A549 (cell line): ENCODE measurements around the gene TCF7L1. TPM values are rescaled to one million over a fixed set of nuclear protein-coding genes. Genes with fewer than 3 reads are reported as not detected.

Source experiments
- ATAC-seq, 2 experiments: fragments of 200-7000 bp in 1 of 2; fragments of >200 bp in 1 of 2; cut with Nextera tagmentation in 1 of 2; cut with Tn5 transposase in 1 of 2; 3 replicates each; pipeline versions ENCODE4 v1.8.0 to v1.9.1; 2018 to 2020; ENCODE audit warnings: mild to moderate bottlenecking in 1 of 2, moderate library complexity in 1 of 2
- CTCF ChIA-PET: fragments of 300-600 bp; sonication (Branson Sonifier 250); formaldehyde crosslinking; extraction: SDS; loops from one replicate; lab custom pipeline; 2021; ENCODE audit warnings: antibody characterized with exemption, inconsistent platforms; lab: Yijun Ruan, JAX
- POLR2A ChIA-PET: fragments of 350-600 bp; formaldehyde crosslinking; extraction: SDS; loops from one replicate; lab custom pipeline; 2021; ENCODE audit warnings: antibody characterized with exemption, inconsistent platforms; lab: Yijun Ruan, JAX
- DNase-seq, 2 experiments: peaks; one replicate each; pipeline versions ENCODE4 v3.0.0 to v3.0.0-alpha.2; 2011 to 2016; ENCODE audit warnings: low read depth in 1 of 2, low spot score in 1 of 2
- FAIRE-seq: peaks from 2 replicates; lab custom pipeline; 2011; peaks lifted over from hg19 to GRCh38; lab: Jason Lieb, UNC
- H3K27ac ChIP-seq, 2 experiments: fragments of >200 bp; sonication (Bioruptor Twin); formaldehyde crosslinking; 3 replicates each; pipeline ENCODE4 v1.5.1; 2016 to 2017
- H3K4me1 ChIP-seq: fragments of >200 bp; sonication (Bioruptor Twin); formaldehyde crosslinking; 3 replicates; pipeline ENCODE4 v1.6.1; 2016
- H3K4me2 ChIP-seq: fragments of >200 bp; sonication (Bioruptor Twin); formaldehyde crosslinking; 3 replicates; pipeline ENCODE4 v1.6.1; 2016
- H3K4me3 ChIP-seq: fragments of >200 bp; sonication (Bioruptor Twin); formaldehyde crosslinking; 3 replicates; pipeline ENCODE4 v1.5.1; 2016
- H3K9me3 ChIP-seq: fragments of >200 bp; sonication (Bioruptor Twin); formaldehyde crosslinking; 3 replicates; pipeline ENCODE4 v1.6.1; 2016
- CEBPB ChIP-seq, 2 experiments: fragments of >200 bp in 1 of 2; sonication (Bioruptor Twin) in 1 of 2; formaldehyde crosslinking in 1 of 2; IDR thresholded peaks; 2 replicates each; pipeline ENCODE4 v1.6.1; 2012 to 2016
- EHF ChIP-seq: fragments of 250-450 bp; sonication (Bioruptor Pico); IDR thresholded peaks from 2 replicates; pipeline ENCODE4 v1.5.0; 2020; ENCODE audit warnings: mild to moderate bottlenecking
- EP300 ChIP-seq, 2 experiments: fragments of >200 bp; sonication (Bioruptor Twin); formaldehyde crosslinking; IDR thresholded peaks; 2 replicates in 1 of 2; 3 replicates in 1 of 2; pipeline ENCODE4 v1.6.1; 2016 to 2017
- FOSB ChIP-seq: fragments of 250-450 bp; sonication (Bioruptor Pico); IDR thresholded peaks from 2 replicates; pipeline ENCODE4 v1.5.0; 2020; ENCODE audit warnings: mild to moderate bottlenecking, moderate library complexity
- FOXS1 ChIP-seq: fragments of 250-450 bp; sonication (Bioruptor Pico); IDR thresholded peaks from 2 replicates; pipeline ENCODE4 v1.5.0; 2020; ENCODE audit warnings: mild to moderate bottlenecking, moderate library complexity
- HOXA7 ChIP-seq: fragments of 250-450 bp; sonication (Bioruptor Pico); IDR thresholded peaks from 2 replicates; pipeline ENCODE4 v1.5.0; 2020; ENCODE audit warnings: mild to moderate bottlenecking, moderate library complexity
- JUNB ChIP-seq: fragments of >200 bp; sonication (Bioruptor Twin); formaldehyde crosslinking; IDR thresholded peaks from 2 replicates; pipeline ENCODE4 v1.6.1; 2016
- KDM5A ChIP-seq: fragments of 200-600 bp; sonication (generic); IDR thresholded peaks from 2 replicates; pipeline ENCODE4 v1.6.1; 2016; ENCODE audit warnings: antibody characterized with exemption, mild to moderate bottlenecking
- MAFK ChIP-seq: fragments of 450-650 bp; IDR thresholded peaks from 2 replicates; pipeline ENCODE4 v1.6.1; 2014; ENCODE audit not compliant: partially characterized antibody
- MYC ChIP-seq: IDR thresholded peaks from 2 replicates; pipeline ENCODE4 v1.6.1; 2012; ENCODE audit warnings: mild to moderate bottlenecking, inconsistent platforms, low read length, improper control_type of control experiment, borderline replicate concordance
- POLR2A ChIP-seq: IDR thresholded peaks from 2 replicates; pipeline ENCODE4 v1.6.1; 2012; ENCODE audit warnings: mild to moderate bottlenecking, low read length
- POLR2AphosphoS2 ChIP-seq: conservative IDR thresholded peaks from 2 replicates; pipeline ENCODE4 v1.6.1; 2012; ENCODE audit warnings: low read length, improper control_type of control experiment, inconsistent platforms
- RAD21 ChIP-seq, 2 experiments: fragments of >200 bp in 1 of 2; sonication (Bioruptor Twin) in 1 of 2; formaldehyde crosslinking in 1 of 2; IDR thresholded peaks in 1 of 2; conservative IDR thresholded peaks in 1 of 2; 2 replicates in 1 of 2; 3 replicates in 1 of 2; pipeline ENCODE4 v1.6.1; 2012 to 2018; ENCODE audit warnings: inconsistent platforms in 1 of 2
- RARB ChIP-seq: fragments of 250-450 bp; sonication (Bioruptor Pico); IDR thresholded peaks from 2 replicates; pipeline ENCODE4 v1.8.0; 2021; ENCODE audit warnings: mild to moderate bottlenecking, moderate library complexity
- RCOR1 ChIP-seq: fragments of 150-350 bp; IDR thresholded peaks from 2 replicates; pipeline ENCODE4 v1.6.1; 2014; ENCODE audit warnings: antibody characterized with exemption, low read length, low read depth
- RNF2 ChIP-seq: fragments of 200-600 bp; sonication (generic); IDR thresholded peaks from 2 replicates; pipeline ENCODE4 v1.6.1; 2016; ENCODE audit warnings: low read depth, mild to moderate bottlenecking, antibody characterized with exemption, moderate library complexity, borderline replicate concordance
- SMC3 ChIP-seq: fragments of >200 bp; sonication (Bioruptor Twin); formaldehyde crosslinking; IDR thresholded peaks from 3 replicates; pipeline ENCODE4 v1.6.1; 2018; ENCODE audit warnings: inconsistent platforms
- TFCP2L1 ChIP-seq: fragments of 250-450 bp; sonication (Bioruptor Pico); IDR thresholded peaks from 2 replicates; pipeline ENCODE4 v1.5.0; 2021; ENCODE audit warnings: mild to moderate bottlenecking
- ZFP36 ChIP-seq: fragments of 450-650 bp; IDR thresholded peaks from 2 replicates; pipeline ENCODE4 v1.6.1; 2014; ENCODE audit warnings: borderline replicate concordance; ENCODE audit not compliant: partially characterized antibody
- ZNF302 ChIP-seq: fragments of 250-450 bp; sonication (Bioruptor Pico); IDR thresholded peaks from 2 replicates; pipeline ENCODE4 v1.9.0; 2021; ENCODE audit warnings: inconsistent platforms, mild to moderate bottlenecking, moderate library complexity
- WGBS: methylation state at CpG from one replicate; pipeline ENCODE4 v1.1.6; 2017; ENCODE audit errors: missing lambda C conversion rate; 5-methylcytosine and 5-hydroxymethylcytosine counted together
- polyA plus RNA-seq, 4 experiments: library from polyadenylated mRNA; depleted of rRNA in 3 of 4; stranded (reverse); fragments of >200 nt; fragmentation: RNase III in 1 of 4; extraction: RNeasy Plus Mini Kit Qiagen cat#74134 plus additional on column Dnase treatment in 1 of 4; gene quantifications; 2 replicates in 3 of 4; 3 replicates in 1 of 4; pipeline ENCODE4 v1.2.3, GENCODE V29; 2011 to 2017
- TF ChIP-seq, protein P1 (sequence below): fragments of >200 bp; sonication (Bioruptor Twin); formaldehyde crosslinking; IDR thresholded peaks from 2 replicates; pipeline ENCODE4 v1.6.1; 2016
- TF ChIP-seq, protein P2 (sequence below): fragments of 250-450 bp; sonication (Bioruptor Pico); IDR thresholded peaks from 2 replicates; pipeline ENCODE4 v1.5.0; 2020; ENCODE audit warnings: low read depth, mild to moderate bottlenecking, moderate library complexity
- TF ChIP-seq, protein P3 (sequence below): IDR thresholded peaks from 2 replicates; pipeline ENCODE4 v1.6.1; 2012
- TF ChIP-seq, protein P4 (sequence below): fragments of >200 bp; sonication (Bioruptor Twin); formaldehyde crosslinking; IDR thresholded peaks from 3 replicates; pipeline ENCODE4 v1.5.1; 2016
- TF ChIP-seq, protein P5 (sequence below): IDR thresholded peaks from 2 replicates; pipeline ENCODE4 v1.6.1; 2012
- TF ChIP-seq, protein P6 (sequence below): fragments of >200 bp; sonication (Bioruptor Twin); formaldehyde crosslinking; IDR thresholded peaks from 3 replicates; pipeline ENCODE4 v1.6.1; 2016

TCF7L1 gene
- polyA plus RNA-seq, 2 of the 4 experiments (the other 2 are of a cell fraction): 0.68 to 4.4 TPM

DNA sequence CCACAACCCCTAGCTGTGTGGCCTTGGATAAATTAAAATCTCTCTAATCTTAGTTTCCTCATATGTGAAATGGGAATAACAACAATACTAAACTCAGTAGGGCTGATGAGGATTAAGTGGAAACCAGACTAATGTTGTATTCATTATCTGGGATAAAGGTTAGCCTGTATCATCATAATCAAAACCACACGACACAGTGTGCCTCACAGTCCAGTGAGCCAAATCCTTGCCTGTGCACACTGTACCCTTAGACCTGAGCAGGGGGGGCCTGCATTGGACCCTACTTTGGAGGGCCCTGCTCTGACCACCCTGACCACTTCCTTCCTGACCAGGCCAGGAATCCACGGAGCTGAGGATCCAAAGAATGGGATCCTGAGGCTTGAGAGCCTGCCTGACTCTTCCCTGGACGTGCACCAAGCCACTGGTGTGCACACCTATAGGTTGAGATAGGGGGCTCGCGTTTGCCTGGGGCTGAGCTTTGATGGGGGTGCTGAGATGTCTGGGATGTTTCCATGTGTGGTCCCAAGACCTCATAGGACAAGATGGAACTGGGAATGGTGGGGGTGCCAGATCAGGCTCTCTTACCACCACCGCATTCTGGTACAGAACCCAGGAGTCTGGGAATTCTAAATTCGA lies 124.9 kb downstream of the TCF7L1 start:
- no peaks in the 10 kb centered on the region for H3K9me3 ChIP-seq
- POLR2A ChIA-PET: no interaction called here
- no peak for DNase-seq
- TF ChIP-seq POLR2A (no peak), MAFK (no peak), EHF (no peak), JUNB (no peak), ZNF302 (no peak), TFCP2L1 (CRISPR knock-in tag) (no peak), EP300 (IDR thresholded peaks at IDR 0.05) (no peak), RARB (CRISPR knock-in tag) (no peak), CEBPB (IDR thresholded peaks at IDR 0.05) (no peak), ZFP36 (no peak), RAD21 (conservative IDR thresholded peaks at IDR 0.05 in 1 of 2, IDR thresholded peaks at IDR 0.05 in 1 of 2) (no peak)
- TF ChIP-seq, protein P1, sequence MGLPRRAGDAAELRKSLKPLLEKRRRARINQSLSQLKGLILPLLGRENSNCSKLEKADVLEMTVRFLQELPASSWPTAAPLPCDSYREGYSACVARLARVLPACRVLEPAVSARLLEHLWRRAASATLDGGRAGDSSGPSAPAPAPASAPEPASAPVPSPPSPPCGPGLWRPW: no peak
- TF ChIP-seq, protein P2, sequence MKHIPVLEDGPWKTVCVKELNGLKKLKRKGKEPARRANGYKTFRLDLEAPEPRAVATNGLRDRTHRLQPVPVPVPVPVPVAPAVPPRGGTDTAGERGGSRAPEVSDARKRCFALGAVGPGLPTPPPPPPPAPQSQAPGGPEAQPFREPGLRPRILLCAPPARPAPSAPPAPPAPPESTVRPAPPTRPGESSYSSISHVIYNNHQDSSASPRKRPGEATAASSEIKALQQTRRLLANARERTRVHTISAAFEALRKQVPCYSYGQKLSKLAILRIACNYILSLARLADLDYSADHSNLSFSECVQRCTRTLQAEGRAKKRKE (CRISPR knock-in tag): no peak
- TF ChIP-seq, all 56 proteins: peak for 0
- no peaks in the 10 kb centered on the region; the same call in 2 of the 3 replicates for H3K4me1 ChIP-seq
- 68% methylated on average over 7 of the region's 7 CpGs for WGBS
- no peak overlapping the region for H3K4me2 ChIP-seq
- H3K27ac ChIP-seq: no peak overlapping the region
- ATAC-seq: peak in 1 of 2 experiments; percentile 19; a peak in 2 of 6 replicates
- H3K4me3 ChIP-seq: no peak overlapping the region
- CTCF ChIA-PET: interaction anchor here (1.9 to 5.1 kb wide), 4 partner anchors 8 to 192 kb away, joined by 6 to 33 read pairs (median 23); no protein-coding TSS in a partner anchor
- FAIRE-seq: no peak

DNA sequence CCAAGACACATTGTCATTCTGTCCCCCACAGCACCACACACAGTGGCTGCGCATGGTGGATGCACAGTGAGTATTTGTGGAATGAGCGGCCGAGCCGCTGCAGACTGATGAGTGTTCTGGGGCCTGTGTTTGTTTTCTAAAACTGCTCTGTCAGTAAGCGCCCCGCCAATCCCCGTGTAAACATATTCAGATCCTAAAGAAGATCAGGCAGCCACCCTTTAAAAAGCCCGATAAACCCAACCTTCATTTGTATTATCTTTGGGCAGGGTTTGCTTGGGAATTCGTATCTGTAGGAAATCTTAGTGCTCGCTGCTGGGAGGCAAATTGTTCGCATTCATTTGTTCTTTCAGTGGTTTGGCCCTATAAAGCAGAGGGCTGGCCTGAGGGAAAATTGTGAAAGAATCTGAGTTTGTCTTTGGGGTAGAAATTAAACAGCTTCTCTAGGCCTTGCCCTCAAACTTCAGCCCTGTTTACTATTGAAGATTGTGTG lies 126.0 kb downstream of the TCF7L1 start:
- ChIA-PET CTCF (no interaction called here), POLR2A (no interaction called here)
- H3K4me1 ChIP-seq: no peaks in the 10 kb centered on the region; the same call in 2 of the 3 replicates
- no peak for TF ChIP-seq HOXA7
- no peak for TF ChIP-seq ZFP36
- TF ChIP-seq SMC3: no peak
- TF ChIP-seq, protein P3, sequence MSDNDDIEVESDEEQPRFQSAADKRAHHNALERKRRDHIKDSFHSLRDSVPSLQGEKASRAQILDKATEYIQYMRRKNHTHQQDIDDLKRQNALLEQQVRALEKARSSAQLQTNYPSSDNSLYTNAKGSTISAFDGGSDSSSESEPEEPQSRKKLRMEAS: no peak
- 81% methylated on average over 11 of the region's 11 CpGs for WGBS
- no peak overlapping the region for H3K4me2 ChIP-seq
- H3K4me3 ChIP-seq: no peak overlapping the region
- ATAC-seq (peak in 1 of 2 experiments; percentile 57; a peak in 3 of 6 replicates), FAIRE-seq (no peak), DNase-seq (no peak)
- no peak overlapping the region for H3K27ac ChIP-seq
- H3K9me3 ChIP-seq: no peaks in the 10 kb centered on the region

DNA sequence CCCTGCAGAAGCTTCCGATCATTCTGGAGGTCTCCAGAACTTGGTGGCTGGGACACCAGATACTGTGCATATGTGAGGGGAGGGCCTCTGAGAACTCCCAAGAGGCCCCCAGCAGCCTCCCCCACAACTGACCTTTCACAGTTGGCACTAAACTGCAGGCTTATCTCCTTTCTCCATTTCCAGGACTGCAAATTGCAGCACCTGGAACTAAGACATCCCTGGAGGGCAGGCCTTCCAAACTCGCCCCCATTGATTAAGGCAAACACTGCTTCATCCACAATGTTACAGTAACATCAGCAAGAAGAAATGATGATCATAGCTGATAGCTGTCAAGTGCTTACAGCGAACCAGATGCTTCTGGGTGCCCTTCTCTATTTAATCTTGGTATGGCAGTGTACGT lies 126.7 kb downstream of the TCF7L1 start:
- Histone ChIP-seq H3K4me3 (no peak overlapping the region), H3K9me3 (no peaks in the 10 kb centered on the region), H3K4me2 (no peak overlapping the region), H3K27ac (no peak overlapping the region), H3K4me1 (no peaks in the 10 kb centered on the region; the same call in 2 of the 3 replicates)
- CTCF ChIA-PET: interaction anchor here (0.6 kb wide), 1 partner anchor 106 kb away, joined by 3 read pairs; no protein-coding TSS in a partner anchor
- WGBS: 76% methylated on average over 4 of the region's 4 CpGs
- TF ChIP-seq KDM5A (no peak), RNF2 (no peak), ZFP36 (no peak), ZNF302 (no peak), RAD21 (conservative IDR thresholded peaks at IDR 0.05 in 1 of 2, IDR thresholded peaks at IDR 0.05 in 1 of 2) (no peak), RCOR1 (no peak), CEBPB (IDR thresholded peaks at IDR 0.05) (no peak), FOSB (CRISPR knock-in tag) (no peak), FOXS1 (CRISPR knock-in tag) (no peak), MYC (no peak), SMC3 (no peak), POLR2AphosphoS2 (no peak)
- TF ChIP-seq, protein P4, sequence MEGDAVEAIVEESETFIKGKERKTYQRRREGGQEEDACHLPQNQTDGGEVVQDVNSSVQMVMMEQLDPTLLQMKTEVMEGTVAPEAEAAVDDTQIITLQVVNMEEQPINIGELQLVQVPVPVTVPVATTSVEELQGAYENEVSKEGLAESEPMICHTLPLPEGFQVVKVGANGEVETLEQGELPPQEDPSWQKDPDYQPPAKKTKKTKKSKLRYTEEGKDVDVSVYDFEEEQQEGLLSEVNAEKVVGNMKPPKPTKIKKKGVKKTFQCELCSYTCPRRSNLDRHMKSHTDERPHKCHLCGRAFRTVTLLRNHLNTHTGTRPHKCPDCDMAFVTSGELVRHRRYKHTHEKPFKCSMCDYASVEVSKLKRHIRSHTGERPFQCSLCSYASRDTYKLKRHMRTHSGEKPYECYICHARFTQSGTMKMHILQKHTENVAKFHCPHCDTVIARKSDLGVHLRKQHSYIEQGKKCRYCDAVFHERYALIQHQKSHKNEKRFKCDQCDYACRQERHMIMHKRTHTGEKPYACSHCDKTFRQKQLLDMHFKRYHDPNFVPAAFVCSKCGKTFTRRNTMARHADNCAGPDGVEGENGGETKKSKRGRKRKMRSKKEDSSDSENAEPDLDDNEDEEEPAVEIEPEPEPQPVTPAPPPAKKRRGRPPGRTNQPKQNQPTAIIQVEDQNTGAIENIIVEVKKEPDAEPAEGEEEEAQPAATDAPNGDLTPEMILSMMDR: no peak
- TF ChIP-seq, protein P5, sequence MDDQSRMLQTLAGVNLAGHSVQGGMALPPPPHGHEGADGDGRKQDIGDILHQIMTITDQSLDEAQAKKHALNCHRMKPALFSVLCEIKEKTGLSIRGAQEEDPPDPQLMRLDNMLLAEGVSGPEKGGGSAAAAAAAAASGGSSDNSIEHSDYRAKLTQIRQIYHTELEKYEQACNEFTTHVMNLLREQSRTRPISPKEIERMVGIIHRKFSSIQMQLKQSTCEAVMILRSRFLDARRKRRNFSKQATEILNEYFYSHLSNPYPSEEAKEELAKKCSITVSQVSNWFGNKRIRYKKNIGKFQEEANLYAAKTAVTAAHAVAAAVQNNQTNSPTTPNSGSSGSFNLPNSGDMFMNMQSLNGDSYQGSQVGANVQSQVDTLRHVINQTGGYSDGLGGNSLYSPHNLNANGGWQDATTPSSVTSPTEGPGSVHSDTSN: no peak
- TF ChIP-seq, protein P6, sequence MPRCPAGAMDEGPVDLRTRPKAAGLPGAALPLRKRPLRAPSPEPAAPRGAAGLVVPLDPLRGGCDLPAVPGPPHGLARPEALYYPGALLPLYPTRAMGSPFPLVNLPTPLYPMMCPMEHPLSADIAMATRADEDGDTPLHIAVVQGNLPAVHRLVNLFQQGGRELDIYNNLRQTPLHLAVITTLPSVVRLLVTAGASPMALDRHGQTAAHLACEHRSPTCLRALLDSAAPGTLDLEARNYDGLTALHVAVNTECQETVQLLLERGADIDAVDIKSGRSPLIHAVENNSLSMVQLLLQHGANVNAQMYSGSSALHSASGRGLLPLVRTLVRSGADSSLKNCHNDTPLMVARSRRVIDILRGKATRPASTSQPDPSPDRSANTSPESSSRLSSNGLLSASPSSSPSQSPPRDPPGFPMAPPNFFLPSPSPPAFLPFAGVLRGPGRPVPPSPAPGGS: no peak
- no peak for ATAC-seq
- FAIRE-seq: no peak
- DNase-seq: no peak
- POLR2A ChIA-PET: no interaction called here
